H1 (cell line): ENCODE data around the gene OVCH2. TPM values are rescaled to one million over a fixed set of nuclear protein-coding genes. Genes with fewer than 3 reads are reported as not detected.

Source experiments
- CBX5 ChIP-seq: fragments of 300-800, 300-1000 bp; sonication (generic); IDR thresholded peaks from 2 replicates; pipeline ENCODE4 v1.7.1; 2016; ENCODE audit warnings: antibody characterized with exemption, low read length, low read depth
- CREB1 ChIP-seq: IDR thresholded peaks from 2 replicates; pipeline ENCODE4 v1.6.1; 2012; ENCODE audit warnings: inconsistent platforms
- KDM4A ChIP-seq: IDR thresholded peaks from one replicate; pipeline ENCODE4 v1.7.1; 2012; ENCODE audit warnings: low read depth, mild to moderate bottlenecking, moderate library complexity, low read length, inconsistent platforms; ENCODE audit not compliant: severe bottlenecking
- MAFK ChIP-seq: IDR thresholded peaks from 2 replicates; pipeline ENCODE4 v1.6.1; 2012; ENCODE audit warnings: low read depth, mild to moderate bottlenecking, improper control_type of control experiment, low read length
- RNF2 ChIP-seq: fragments of 200-900, 300-1000 bp; sonication (generic); IDR thresholded peaks from 2 replicates; pipeline ENCODE4 v1.7.1; 2016; ENCODE audit warnings: borderline replicate concordance, low read depth, mild to moderate bottlenecking, antibody characterized with exemption, low read length; ENCODE audit not compliant: poor library complexity, severe bottlenecking; ENCODE audit errors: missing control alignments
- polyA plus RNA-seq, 7 experiments: library from polyadenylated mRNA; depleted of rRNA in 3 of 7; stranded (reverse) in 5 of 7; unstranded in 2 of 7; fragments of >200 nt in 5 of 7; fragments of 200-250 nt in 2 of 7; gene quantifications; 1 replicate in 5 of 7; 2 replicates in 1 of 7; 4 replicates in 1 of 7; pipeline versions ENCODE4 v1.2.1 to v1.2.3, GENCODE V29; 2011 to 2013; ENCODE audit warnings: missing spikeins in 2 of 7, mixed read lengths in 2 of 7
- total RNA-seq: library from RNA; stranded (reverse); fragmentation: NEBNext Ultra II Directional; extraction: Animal tissue kit (Norgen Biotek cat#: 25700); gene quantifications from 2 replicates; pipeline ENCODE4 v1.2.1, GENCODE V29; 2021
- TF ChIP-seq, protein P1 (sequence below): IDR thresholded peaks from 2 replicates; pipeline ENCODE4 v1.6.1; 2012; ENCODE audit warnings: low read length, inconsistent platforms
- TF ChIP-seq, protein P2 (sequence below), 3 experiments: IDR thresholded peaks; 1 replicate in 2 of 3; 2 replicates in 1 of 3; pipeline versions ENCODE4 v1.5.1 to v1.6.1; 2011; ENCODE audit warnings: low read length in 3 of 3, mild to moderate bottlenecking in 3 of 3, inconsistent platforms in 2 of 3, low read depth in 1 of 3, moderate library complexity in 1 of 3; ENCODE audit not compliant: insufficient read depth in 1 of 3; ENCODE audit errors: control extremely low read depth in 1 of 3

OVCH2 gene
- total and polyA plus RNA-seq, 2 of the 8 experiments (the other 6 are each of a cell fraction or from before 2014, with no cell fraction given) = 0.03 to 1.1 TPM

DNA sequence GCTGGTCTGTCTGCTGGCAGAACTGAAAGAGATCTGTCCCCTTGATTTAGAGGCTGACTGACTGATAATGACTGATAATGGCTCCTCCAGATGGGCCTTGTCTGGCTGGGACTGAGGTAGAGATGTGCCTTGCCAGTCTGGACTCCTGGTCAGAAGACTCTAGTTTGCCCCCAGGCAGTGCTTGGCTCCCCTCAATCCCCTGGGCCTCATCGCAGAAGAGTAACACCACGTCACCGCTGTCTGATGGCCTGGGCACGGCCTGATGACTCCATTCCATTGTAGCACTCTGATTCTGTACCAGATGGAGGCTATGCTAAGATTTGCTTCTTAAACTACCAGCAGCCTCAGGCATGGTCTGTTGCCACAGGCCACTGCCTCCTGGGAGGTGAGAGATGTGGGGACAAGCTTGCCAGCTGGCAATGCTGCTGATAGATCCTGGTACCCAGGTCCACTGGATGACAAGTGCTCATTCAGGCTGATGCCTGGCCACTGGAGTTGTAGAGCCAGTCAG, 52.0 kb downstream of the OVCH2 start (continued):
- TF ChIP-seq, protein P1, sequence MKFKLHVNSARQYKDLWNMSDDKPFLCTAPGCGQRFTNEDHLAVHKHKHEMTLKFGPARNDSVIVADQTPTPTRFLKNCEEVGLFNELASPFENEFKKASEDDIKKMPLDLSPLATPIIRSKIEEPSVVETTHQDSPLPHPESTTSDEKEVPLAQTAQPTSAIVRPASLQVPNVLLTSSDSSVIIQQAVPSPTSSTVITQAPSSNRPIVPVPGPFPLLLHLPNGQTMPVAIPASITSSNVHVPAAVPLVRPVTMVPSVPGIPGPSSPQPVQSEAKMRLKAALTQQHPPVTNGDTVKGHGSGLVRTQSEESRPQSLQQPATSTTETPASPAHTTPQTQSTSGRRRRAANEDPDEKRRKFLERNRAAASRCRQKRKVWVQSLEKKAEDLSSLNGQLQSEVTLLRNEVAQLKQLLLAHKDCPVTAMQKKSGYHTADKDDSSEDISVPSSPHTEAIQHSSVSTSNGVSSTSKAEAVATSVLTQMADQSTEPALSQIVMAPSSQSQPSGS = no peak
- TF ChIP-seq CREB1 = no peak
- TF ChIP-seq RNF2 = no peak
- TF ChIP-seq, protein P2, sequence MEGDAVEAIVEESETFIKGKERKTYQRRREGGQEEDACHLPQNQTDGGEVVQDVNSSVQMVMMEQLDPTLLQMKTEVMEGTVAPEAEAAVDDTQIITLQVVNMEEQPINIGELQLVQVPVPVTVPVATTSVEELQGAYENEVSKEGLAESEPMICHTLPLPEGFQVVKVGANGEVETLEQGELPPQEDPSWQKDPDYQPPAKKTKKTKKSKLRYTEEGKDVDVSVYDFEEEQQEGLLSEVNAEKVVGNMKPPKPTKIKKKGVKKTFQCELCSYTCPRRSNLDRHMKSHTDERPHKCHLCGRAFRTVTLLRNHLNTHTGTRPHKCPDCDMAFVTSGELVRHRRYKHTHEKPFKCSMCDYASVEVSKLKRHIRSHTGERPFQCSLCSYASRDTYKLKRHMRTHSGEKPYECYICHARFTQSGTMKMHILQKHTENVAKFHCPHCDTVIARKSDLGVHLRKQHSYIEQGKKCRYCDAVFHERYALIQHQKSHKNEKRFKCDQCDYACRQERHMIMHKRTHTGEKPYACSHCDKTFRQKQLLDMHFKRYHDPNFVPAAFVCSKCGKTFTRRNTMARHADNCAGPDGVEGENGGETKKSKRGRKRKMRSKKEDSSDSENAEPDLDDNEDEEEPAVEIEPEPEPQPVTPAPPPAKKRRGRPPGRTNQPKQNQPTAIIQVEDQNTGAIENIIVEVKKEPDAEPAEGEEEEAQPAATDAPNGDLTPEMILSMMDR (IDR thresholded peaks at IDR 0.05; ENCODE audit: control extremely low read depth in 1 of 3, insufficient read depth in 1 of 3, low read depth in 1 of 3, low read length in 3 of 3) = no peak
- no peak for TF ChIP-seq CBX5
- TF ChIP-seq MAFK = no peak
- TF ChIP-seq KDM4A = no peak
